ENCODE results near the gene MORN1. TPM values are rescaled to one million over a fixed set of nuclear protein-coding genes. Genes with fewer than 3 reads are reported as not detected.

Gene MORN1
- total RNA-seq, 1 donor from 2014 or later: 35.3 TPM

DNA sequence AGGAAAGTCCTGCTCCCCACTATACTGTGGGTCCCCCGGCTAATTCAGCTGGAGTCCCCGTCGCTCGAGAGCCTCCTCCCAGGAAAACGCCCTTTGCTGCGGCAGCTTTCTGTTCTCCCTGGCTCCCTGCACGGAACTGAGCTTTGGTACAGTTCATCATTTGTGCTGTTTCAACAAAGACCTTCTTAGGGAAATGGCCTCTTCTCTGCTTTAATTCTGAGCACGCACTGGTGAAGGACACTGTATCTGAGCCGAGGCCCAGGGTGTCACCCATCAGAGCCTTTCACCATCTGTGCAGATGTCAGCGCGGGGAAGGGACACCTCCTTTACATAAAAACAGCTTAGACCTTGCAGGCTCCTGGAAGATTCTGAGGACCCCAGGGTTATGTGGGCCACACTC, 34.5 kb upstream of the MORN1 start:
- Mint-ChIP-seq H3K27me3 (peaks cover 15% of the 10 kb centered on the region), H3K9me3 (ENCODE audit: low read depth) (peaks cover 3% of the 10 kb centered on the region), H3K36me3 (ENCODE audit: insufficient read depth) (no peaks in the 10 kb centered on the region), H3K27ac (no peak overlapping the region), H3K4me1 (ENCODE audit: low read depth) (no peaks in the 10 kb centered on the region), H3K4me3 (ENCODE audit: low read depth) (no peak overlapping the region)
- DNase-seq (ENCODE audit: low spot score, unreplicated experiment): no peak
- TF ChIP-seq, protein P1, sequence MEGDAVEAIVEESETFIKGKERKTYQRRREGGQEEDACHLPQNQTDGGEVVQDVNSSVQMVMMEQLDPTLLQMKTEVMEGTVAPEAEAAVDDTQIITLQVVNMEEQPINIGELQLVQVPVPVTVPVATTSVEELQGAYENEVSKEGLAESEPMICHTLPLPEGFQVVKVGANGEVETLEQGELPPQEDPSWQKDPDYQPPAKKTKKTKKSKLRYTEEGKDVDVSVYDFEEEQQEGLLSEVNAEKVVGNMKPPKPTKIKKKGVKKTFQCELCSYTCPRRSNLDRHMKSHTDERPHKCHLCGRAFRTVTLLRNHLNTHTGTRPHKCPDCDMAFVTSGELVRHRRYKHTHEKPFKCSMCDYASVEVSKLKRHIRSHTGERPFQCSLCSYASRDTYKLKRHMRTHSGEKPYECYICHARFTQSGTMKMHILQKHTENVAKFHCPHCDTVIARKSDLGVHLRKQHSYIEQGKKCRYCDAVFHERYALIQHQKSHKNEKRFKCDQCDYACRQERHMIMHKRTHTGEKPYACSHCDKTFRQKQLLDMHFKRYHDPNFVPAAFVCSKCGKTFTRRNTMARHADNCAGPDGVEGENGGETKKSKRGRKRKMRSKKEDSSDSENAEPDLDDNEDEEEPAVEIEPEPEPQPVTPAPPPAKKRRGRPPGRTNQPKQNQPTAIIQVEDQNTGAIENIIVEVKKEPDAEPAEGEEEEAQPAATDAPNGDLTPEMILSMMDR (IDR thresholded peaks at IDR 0.05; ENCODE audit: unreplicated experiment): no peak

- Mint-ChIP-seq H3K27me3 (peaks cover 32% of the 10 kb centered on the region), H3K9me3 (ENCODE audit: low read depth) (peaks cover 3% of the 10 kb centered on the region), H3K4me1 (ENCODE audit: low read depth) (no peaks in the 10 kb centered on the region), H3K27ac (no peak overlapping the region), H3K4me3 (ENCODE audit: low read depth) (no peak overlapping the region), H3K36me3 (ENCODE audit: insufficient read depth) (no peaks in the 10 kb centered on the region)
- TF ChIP-seq, protein P1 (IDR thresholded peaks at IDR 0.05; ENCODE audit: unreplicated experiment): no peak
- DNase-seq (ENCODE audit: low spot score, unreplicated experiment): no peak
Observed at GRCh38 chr1:2422523-2422922, 31.2 kb upstream of the MORN1 start.

- H3K27ac Mint-ChIP-seq: no peak overlapping the region
- H3K36me3 Mint-ChIP-seq (ENCODE audit: insufficient read depth): no peaks in the 10 kb centered on the region
- H3K4me3 Mint-ChIP-seq (ENCODE audit: low read depth): no peak overlapping the region
- no peak for DNase-seq (ENCODE audit: low spot score, unreplicated experiment)
- peaks cover 1% of the 10 kb centered on the region for H3K4me1 Mint-ChIP-seq (ENCODE audit: low read depth)
- TF ChIP-seq, protein P1 (IDR thresholded peaks at IDR 0.05; ENCODE audit: unreplicated experiment): no peak
- peaks cover 46% of the 10 kb centered on the region for H3K27me3 Mint-ChIP-seq
- peaks cover 3% of the 10 kb centered on the region for H3K9me3 Mint-ChIP-seq (ENCODE audit: low read depth)
Observed at GRCh38 chr1:2419416-2419815, 28.1 kb upstream of the MORN1 start.

DNA sequence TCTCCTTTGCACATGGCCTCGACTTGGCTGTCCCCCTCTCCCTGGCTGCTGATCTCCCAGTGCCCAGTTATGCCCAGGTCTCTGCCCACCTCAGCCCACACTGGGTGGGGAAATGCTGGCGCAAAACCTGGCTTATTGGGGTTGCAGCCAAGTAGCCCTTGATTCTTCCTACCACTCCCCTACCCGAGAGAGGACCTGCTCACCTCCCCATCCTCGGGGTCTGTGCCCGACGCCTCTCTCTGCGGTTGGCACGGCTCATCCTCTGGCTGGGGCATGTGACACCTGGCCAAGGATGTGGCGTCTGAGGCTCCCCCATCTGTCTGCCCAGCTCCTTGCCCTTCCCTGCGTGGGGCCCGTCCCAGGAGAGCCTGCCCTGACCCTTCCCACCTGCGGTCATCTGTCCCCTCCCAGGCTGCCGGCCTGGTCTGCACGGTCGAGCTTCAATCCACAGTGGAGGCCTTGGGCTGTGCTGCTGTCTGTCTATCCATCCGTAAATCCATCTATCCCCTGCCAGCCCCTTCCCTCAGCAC, 27.5 kb upstream of the MORN1 start:
- DNase-seq (ENCODE audit: low spot score, unreplicated experiment): no peak
- Mint-ChIP-seq H3K27ac (no peak overlapping the region), H3K27me3 (peaks cover 49% of the 10 kb centered on the region), H3K4me3 (ENCODE audit: low read depth) (no peak overlapping the region), H3K9me3 (ENCODE audit: low read depth) (peaks cover 3% of the 10 kb centered on the region), H3K36me3 (ENCODE audit: insufficient read depth) (no peaks in the 10 kb centered on the region), H3K4me1 (ENCODE audit: low read depth) (peaks cover 6% of the 10 kb centered on the region)
- TF ChIP-seq, protein P1 (IDR thresholded peaks at IDR 0.05; ENCODE audit: unreplicated experiment): no peak

GRCh38 chr1:2417833-2418225, 26.5 kb upstream of the MORN1 start:
- DNase-seq (ENCODE audit: low spot score, unreplicated experiment): no peak
- H3K4me1 Mint-ChIP-seq (ENCODE audit: low read depth): peaks cover 6% of the 10 kb centered on the region
- H3K27me3 Mint-ChIP-seq: peaks cover 41% of the 10 kb centered on the region
- TF ChIP-seq, protein P1 (IDR thresholded peaks at IDR 0.05; ENCODE audit: unreplicated experiment): no peak
- H3K36me3 Mint-ChIP-seq (ENCODE audit: insufficient read depth): no peaks in the 10 kb centered on the region
- no peak overlapping the region for H3K4me3 Mint-ChIP-seq (ENCODE audit: low read depth)
- no peak overlapping the region for H3K27ac Mint-ChIP-seq
- peaks cover 1% of the 10 kb centered on the region for H3K9me3 Mint-ChIP-seq (ENCODE audit: low read depth)
